ENCODE data around the gene TAF10.

GRCh38 chr11:6648501-6648900 lies 36.5 kb upstream of the TAF10 start:
- TF ChIP-seq CTCF (IDR thresholded peaks at IDR 0.05) (no peak), POLR2A (IDR thresholded peaks at IDR 0.05) (no peak)
